OCI-LY7 (cell line): ENCODE data around the gene EPB41L1. TPM values are rescaled to one million over a fixed set of nuclear protein-coding genes. Genes with fewer than 3 reads are reported as not detected.

Experiments used
- BruUV-seq: library from RNA; stranded (reverse); fragments of 400-500 nt; replicated peaks from 2 replicates; lab custom pipeline; 2021; lab: Mats Ljungman, UMichigan
- CTCF ChIA-PET: fragments of 300-600 bp; sonication (Branson Sonifier 250); formaldehyde crosslinking; loops from one replicate; lab custom pipeline; 2022; ENCODE audit warnings: antibody characterized with exemption; ENCODE audit not compliant: unreplicated experiment; lab: Charles Lee
- POLR2A ChIA-PET: fragments of 300-600 bp; sonication (Branson Sonifier 250); formaldehyde crosslinking; loops from one replicate; lab custom pipeline; 2022; ENCODE audit warnings: antibody characterized with exemption; lab: Charles Lee
- DNase-seq: peaks from one replicate; pipeline ENCODE4 v3.0.0-alpha.2; 2015; ENCODE audit warnings: low spot score
- H2AFZ ChIP-seq: fragments of 200-600 bp; sonication (generic), shearing (Covaris generic); 2 replicates; pipeline ENCODE4 v1.6.1; 2014; ENCODE audit warnings: mild to moderate bottlenecking, antibody characterized with exemption, low read length, moderate library complexity
- H3K27ac ChIP-seq: fragments of 200-600 bp; sonication (generic); 2 replicates; pipeline ENCODE4 v1.5.1; 2014; ENCODE audit warnings: mixed run types, low read depth, mild to moderate bottlenecking, moderate library complexity, low read length, inconsistent platforms; ENCODE audit not compliant: poor library complexity, severe bottlenecking
- H3K36me3 ChIP-seq: fragments of 200-600 bp; sonication (generic); 2 replicates; pipeline ENCODE4 v1.6.1; 2014; ENCODE audit warnings: mild to moderate bottlenecking, antibody characterized with exemption, low read length, moderate library complexity, mixed read lengths; ENCODE audit not compliant: insufficient read depth
- H3K4me1 ChIP-seq: fragments of 200-600 bp; sonication (generic); 2 replicates; pipeline ENCODE4 v1.5.1; 2014; ENCODE audit warnings: mild to moderate bottlenecking, low read length; ENCODE audit not compliant: insufficient read depth, poor library complexity, severe bottlenecking
- H3K4me2 ChIP-seq: fragments of 200-600 bp; sonication (generic); 2 replicates; pipeline ENCODE4 v1.6.1; 2014; ENCODE audit warnings: mild to moderate bottlenecking, low read length
- H3K4me3 ChIP-seq: fragments of 200-600 bp; sonication (generic); 2 replicates; pipeline ENCODE4 v1.5.1; 2014; ENCODE audit warnings: mild to moderate bottlenecking, low read depth, low read length; ENCODE audit not compliant: poor library complexity, severe bottlenecking
- H3K79me2 ChIP-seq: fragments of 200-600 bp; sonication (generic); 2 replicates; pipeline ENCODE4 v1.6.1; 2016; ENCODE audit warnings: low read depth, mild to moderate bottlenecking, low read length, moderate library complexity, mixed read lengths; ENCODE audit not compliant: insufficient read depth
- H3K9me2 ChIP-seq: fragments of 200-600 bp; sonication (generic); 2 replicates; pipeline ENCODE4 v1.6.1; 2016; ENCODE audit warnings: mild to moderate bottlenecking, low read length, mixed read lengths; ENCODE audit not compliant: insufficient read depth
- H3K9me3 ChIP-seq: fragments of 200-600 bp; sonication (generic); 2 replicates; pipeline ENCODE4 v1.6.1; 2014; ENCODE audit warnings: mild to moderate bottlenecking, mixed run types, low read length, mixed read lengths
- H4K20me1 ChIP-seq: fragments of 200-600 bp; sonication (generic); 2 replicates; pipeline ENCODE4 v1.6.1; 2014; ENCODE audit warnings: mild to moderate bottlenecking, antibody characterized with exemption, low read length, moderate library complexity, mixed read lengths; ENCODE audit not compliant: insufficient read depth
- CTCF ChIP-seq: fragments of 200-600 bp; sonication (generic); conservative IDR thresholded peaks from 2 replicates; pipeline ENCODE4 v1.5.1; 2014; ENCODE audit warnings: mild to moderate bottlenecking, antibody characterized with exemption, low read length, moderate library complexity, mixed read lengths
- EZH2phosphoT487 ChIP-seq: fragments of 200-600 bp; sonication (generic); IDR thresholded peaks from 2 replicates; pipeline ENCODE4 v1.6.1; 2018; ENCODE audit warnings: low read depth, borderline replicate concordance, mild to moderate bottlenecking, mixed run types, antibody characterized with exemption, low read length, moderate library complexity, mixed read lengths
- intact Hi-C: fragments of 100-400 bp; cut with micrococcal nuclease; formaldehyde crosslinking; loops from one replicate; pipeline ENCODE4 v1.10.0; 2022; ENCODE audit not compliant: unreplicated experiment
- total RNA-seq, 2 experiments: library from RNA; depleted of rRNA in 1 of 2; stranded (reverse); fragments of >200 nt in 1 of 2; shearing (Covaris generic) in 1 of 2; gene quantifications; 2 replicates each; pipeline ENCODE4 v1.2.3, GENCODE V29; 2014 to 2022

EPB41L1 gene
- total RNA-seq, 2 experiments from 2014 or later, result 0.54 to 1.6 TPM

GRCh38 chr20:36219671-36220220, 65.2 kb downstream of the EPB41L1 start:
- no peak overlapping the region for H2AFZ ChIP-seq
- DNase-seq, result no peak
- no peaks in the 10 kb centered on the region for H3K79me2 ChIP-seq
- no TSS peak for BruUV-seq
- no peaks in the 10 kb centered on the region for H3K9me3 ChIP-seq
- H3K4me3 ChIP-seq, result no peak overlapping the region
- no peaks in the 10 kb centered on the region for H3K9me2 ChIP-seq
- no peak overlapping the region for H3K27ac ChIP-seq
- H4K20me1 ChIP-seq, result no peaks in the 10 kb centered on the region
- TF ChIP-seq CTCF, result no peak
- TF ChIP-seq EZH2phosphoT487, result no peak
- H3K4me2 ChIP-seq, result no peak overlapping the region
- CTCF ChIA-PET, result no interaction called here
- no peaks in the 10 kb centered on the region for H3K4me1 ChIP-seq
- intact Hi-C loops, result no loop called here
- H3K36me3 ChIP-seq, result no peaks in the 10 kb centered on the region
- POLR2A ChIA-PET, result no interaction called here

- Histone ChIP-seq H3K79me2 (no peaks in the 10 kb centered on the region), H3K4me1 (no peaks in the 10 kb centered on the region), H3K4me2 (no peak overlapping the region), H2AFZ (no peak overlapping the region), H3K4me3 (no peak overlapping the region), H3K27ac (no peak overlapping the region), H3K9me3 (no peaks in the 10 kb centered on the region), H3K9me2 (no peaks in the 10 kb centered on the region), H4K20me1 (no peaks in the 10 kb centered on the region), H3K36me3 (no peaks in the 10 kb centered on the region)
- ChIA-PET POLR2A (no interaction called here), CTCF (no interaction called here)
- intact Hi-C loops, result no loop called here
- no peak for DNase-seq
- no TSS peak for BruUV-seq
- TF ChIP-seq CTCF (no peak), EZH2phosphoT487 (no peak)
Observed at GRCh38 chr20:36225666-36226065, 71.1 kb downstream of the EPB41L1 start.

GRCh38 chr20:36228770-36229169, 74.2 kb downstream of the EPB41L1 start:
- Histone ChIP-seq H2AFZ (no peak overlapping the region), H3K27ac (no peak overlapping the region), H4K20me1 (no peaks in the 10 kb centered on the region), H3K36me3 (no peaks in the 10 kb centered on the region), H3K79me2 (no peaks in the 10 kb centered on the region), H3K4me1 (no peaks in the 10 kb centered on the region), H3K9me2 (no peaks in the 10 kb centered on the region), H3K4me3 (no peak overlapping the region), H3K4me2 (no peak overlapping the region), H3K9me3 (no peaks in the 10 kb centered on the region)
- intact Hi-C loops, result no loop called here
- BruUV-seq, result no TSS peak
- ChIA-PET CTCF (no interaction called here), POLR2A (no interaction called here)
- TF ChIP-seq EZH2phosphoT487, result no peak
- TF ChIP-seq CTCF, result no peak
- no peak for DNase-seq
